ENCODE measurements around the gene CASZ1.

The CASZ1 gene

GRCh38 chr1:10833630-10834557 is 37.4 kb upstream of the CASZ1 start:
- H3K4me3 ChIP-seq (ENCODE audit: low read depth in 1 of 2, low read length in 2 of 2) = no peak overlapping the region
- TF ChIP-seq CTCF (IDR thresholded peaks at IDR 0.05; ENCODE audit: borderline replicate concordance, extremely low read depth, low read length, poor library complexity, severe bottlenecking) (no peak), EZH2 (IDR thresholded peaks at IDR 0.05; ENCODE audit: borderline replicate concordance, low read depth, low read length, severe bottlenecking) (no peak)

DNA sequence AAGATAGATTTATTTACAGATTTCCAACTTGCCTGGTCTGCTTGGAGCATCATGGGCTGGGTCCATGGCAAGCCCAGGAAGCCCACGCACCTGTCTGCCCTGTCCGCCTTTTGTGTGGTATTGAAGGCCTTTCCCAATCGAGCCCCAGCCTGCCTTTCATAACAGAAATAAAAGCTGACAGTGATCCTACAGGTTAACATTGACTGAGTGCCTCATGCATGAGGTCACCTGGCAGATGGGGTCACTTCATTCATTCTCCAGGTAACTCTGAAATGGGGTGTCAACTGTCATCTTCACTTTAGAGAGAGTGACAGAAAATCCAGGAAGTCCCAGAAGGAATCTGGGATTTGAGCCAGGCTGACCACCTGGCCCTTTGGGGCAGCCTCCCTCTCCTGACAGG is 36.3 kb upstream of the CASZ1 start:
- Histone ChIP-seq H3K4me1 (ENCODE audit: insufficient read depth, low read length) (no peaks in the 10 kb centered on the region), H3K9ac (ENCODE audit: low read depth, low read length) (no peak overlapping the region), H3K4me2 (ENCODE audit: insufficient read depth, low read length) (no peak overlapping the region), H3K27ac (ENCODE audit: low read length) (no peak overlapping the region), H4K20me1 (ENCODE audit: insufficient read depth, low read length) (no peaks in the 10 kb centered on the region), H3K79me2 (ENCODE audit: insufficient read depth, low read length) (no peaks in the 10 kb centered on the region), H3K4me3 (ENCODE audit: low read depth in 1 of 2, low read length in 2 of 2) (no peak overlapping the region), H2AFZ (ENCODE audit: low read depth, low read length) (no peak overlapping the region), H3K9me3 (ENCODE audit: insufficient read depth, low read length, severe bottlenecking) (no peaks in the 10 kb centered on the region), H3K27me3 (ENCODE audit: insufficient read depth, low read length, poor library complexity) (no peaks in the 10 kb centered on the region), H3K36me3 (ENCODE audit: insufficient read depth, low read length) (no peaks in the 10 kb centered on the region)
- no peak for TF ChIP-seq CTCF (IDR thresholded peaks at IDR 0.05; ENCODE audit: borderline replicate concordance, extremely low read depth, low read length, poor library complexity, severe bottlenecking)
- TF ChIP-seq EZH2 (IDR thresholded peaks at IDR 0.05; ENCODE audit: borderline replicate concordance, low read depth, low read length, severe bottlenecking) = no peak
- ATAC-seq (ENCODE audit: insufficient read depth, low read depth) (no peak), DNase-seq (no peak)

More at GRCh38 chr1:10833630-10834557, 37.4 kb upstream of the CASZ1 start:
- ATAC-seq (ENCODE audit: insufficient read depth, low read depth) = no peak
- no peaks in the 10 kb centered on the region for H4K20me1 ChIP-seq (ENCODE audit: insufficient read depth, low read length)
- no peaks in the 10 kb centered on the region for H3K79me2 ChIP-seq (ENCODE audit: insufficient read depth, low read length)
- no peaks in the 10 kb centered on the region for H3K36me3 ChIP-seq (ENCODE audit: insufficient read depth, low read length)
- no peak overlapping the region for H3K27ac ChIP-seq (ENCODE audit: low read length)
- H3K4me1 ChIP-seq (ENCODE audit: insufficient read depth, low read length) = no peaks in the 10 kb centered on the region
- no peak overlapping the region for H3K4me2 ChIP-seq (ENCODE audit: insufficient read depth, low read length)
- DNase-seq = no peak
- no peaks in the 10 kb centered on the region for H3K27me3 ChIP-seq (ENCODE audit: insufficient read depth, low read length, poor library complexity)
- no peak overlapping the region for H3K9ac ChIP-seq (ENCODE audit: low read depth, low read length)
- H3K9me3 ChIP-seq (ENCODE audit: insufficient read depth, low read length, severe bottlenecking) = no peaks in the 10 kb centered on the region
- no peak overlapping the region for H2AFZ ChIP-seq (ENCODE audit: low read depth, low read length)

DNA sequence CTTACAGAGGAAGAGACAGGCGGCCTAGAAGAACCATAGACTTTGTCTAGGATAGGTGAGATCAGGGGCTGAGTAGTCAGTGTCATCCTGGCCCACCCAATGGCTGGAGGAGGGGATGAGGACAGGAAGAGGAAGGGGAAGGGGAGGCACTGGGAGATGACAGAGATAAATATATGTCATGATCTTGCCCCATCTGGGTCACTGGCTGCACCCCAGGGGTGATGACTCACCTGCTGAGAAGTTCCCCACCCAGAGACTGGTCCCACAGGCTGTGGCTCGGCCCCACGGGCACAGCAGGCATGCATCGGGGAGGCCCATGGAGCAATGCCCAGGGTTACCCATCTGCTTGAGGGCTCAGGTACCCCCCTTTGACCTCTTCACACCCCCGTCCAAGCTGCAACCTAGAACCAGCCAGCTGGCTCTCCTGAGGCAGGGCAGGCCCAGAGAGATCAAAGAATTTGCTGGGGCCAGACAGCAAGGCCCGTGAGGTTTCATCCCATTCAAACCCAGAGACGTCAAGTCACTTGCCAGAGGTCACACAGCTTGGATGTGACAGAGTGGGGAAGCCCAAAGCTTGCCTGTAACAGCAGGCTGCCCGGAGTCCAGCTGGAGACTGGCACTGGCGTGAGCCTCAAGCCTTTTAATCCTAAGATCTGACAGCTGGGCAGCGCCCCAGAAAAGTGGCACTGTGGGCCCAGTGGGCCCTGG is 34.7 kb upstream of the CASZ1 start:
- H3K9ac ChIP-seq (ENCODE audit: low read depth, low read length) = no peak overlapping the region
- no peak for ATAC-seq (ENCODE audit: insufficient read depth, low read depth)
- no peaks in the 10 kb centered on the region for H3K79me2 ChIP-seq (ENCODE audit: insufficient read depth, low read length)
- no peak overlapping the region for H2AFZ ChIP-seq (ENCODE audit: low read depth, low read length)
- H4K20me1 ChIP-seq (ENCODE audit: insufficient read depth, low read length) = no peaks in the 10 kb centered on the region
- TF ChIP-seq EZH2 (IDR thresholded peaks at IDR 0.05; ENCODE audit: borderline replicate concordance, low read depth, low read length, severe bottlenecking) (no peak), CTCF (IDR thresholded peaks at IDR 0.05; ENCODE audit: borderline replicate concordance, extremely low read depth, low read length, poor library complexity, severe bottlenecking) (no peak)
- no peak overlapping the region for H3K27ac ChIP-seq (ENCODE audit: low read length)
- no peaks in the 10 kb centered on the region for H3K36me3 ChIP-seq (ENCODE audit: insufficient read depth, low read length)
- H3K4me3 ChIP-seq (ENCODE audit: low read depth in 1 of 2, low read length in 2 of 2) = no peak overlapping the region
- no peak overlapping the region for H3K4me2 ChIP-seq (ENCODE audit: insufficient read depth, low read length)
- H3K4me1 ChIP-seq (ENCODE audit: insufficient read depth, low read length) = no peaks in the 10 kb centered on the region
- no peaks in the 10 kb centered on the region for H3K27me3 ChIP-seq (ENCODE audit: insufficient read depth, low read length, poor library complexity)
- no peaks in the 10 kb centered on the region for H3K9me3 ChIP-seq (ENCODE audit: insufficient read depth, low read length, severe bottlenecking)
- no peak for DNase-seq

All from DND-41 (cell line).